ENCODE results near the gene PIEZO1.

Gene PIEZO1

DNA sequence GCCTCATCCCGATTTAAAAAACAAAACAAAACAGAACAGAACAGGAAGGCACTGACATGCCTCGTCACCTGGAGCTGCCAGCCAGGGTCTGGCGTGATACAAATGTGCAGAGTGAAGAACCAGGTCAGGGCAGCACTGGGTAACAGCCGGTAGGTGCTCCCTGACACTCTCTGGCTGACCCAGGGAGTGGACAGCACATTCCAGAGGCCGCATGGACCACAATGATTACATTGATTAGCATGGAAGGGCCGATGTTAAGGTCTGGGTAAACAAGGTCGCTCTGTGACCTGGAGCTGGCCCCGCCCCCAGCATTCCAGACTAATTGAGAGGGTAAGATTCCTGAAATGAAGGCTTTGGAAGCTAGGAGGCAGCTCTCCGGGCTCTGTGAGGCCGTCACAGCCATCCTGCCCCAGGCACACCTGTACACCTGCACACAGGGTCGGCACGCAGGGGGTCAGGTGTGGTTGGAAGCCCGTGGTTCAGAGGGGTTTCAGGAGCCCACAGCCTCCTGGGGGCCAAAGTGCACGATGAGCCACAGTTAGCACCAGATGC is 21.4 kb downstream of the PIEZO1 start:
- FAIRE-seq: no peak

DNA sequence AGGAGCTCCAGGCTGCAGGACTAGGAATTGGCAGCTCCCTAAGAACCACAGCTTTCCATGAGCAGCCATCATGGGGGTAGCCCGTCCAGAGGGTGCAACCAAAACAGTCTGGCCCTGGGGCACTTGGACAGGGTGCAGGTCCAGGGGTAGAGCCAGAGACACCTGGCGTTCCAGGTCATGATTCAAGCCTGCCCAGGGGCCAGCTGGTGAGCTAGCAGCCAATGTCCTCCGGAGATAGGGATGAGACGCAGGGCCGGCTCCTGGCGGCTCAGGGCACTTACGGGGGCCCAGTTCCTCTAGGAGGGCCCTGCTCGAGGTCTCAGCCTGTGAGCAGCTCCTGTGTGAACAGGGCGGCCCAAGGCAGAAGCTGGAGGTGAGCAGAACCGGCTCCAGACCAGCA is 22.1 kb downstream of the PIEZO1 start:
- no peak for FAIRE-seq

DNA sequence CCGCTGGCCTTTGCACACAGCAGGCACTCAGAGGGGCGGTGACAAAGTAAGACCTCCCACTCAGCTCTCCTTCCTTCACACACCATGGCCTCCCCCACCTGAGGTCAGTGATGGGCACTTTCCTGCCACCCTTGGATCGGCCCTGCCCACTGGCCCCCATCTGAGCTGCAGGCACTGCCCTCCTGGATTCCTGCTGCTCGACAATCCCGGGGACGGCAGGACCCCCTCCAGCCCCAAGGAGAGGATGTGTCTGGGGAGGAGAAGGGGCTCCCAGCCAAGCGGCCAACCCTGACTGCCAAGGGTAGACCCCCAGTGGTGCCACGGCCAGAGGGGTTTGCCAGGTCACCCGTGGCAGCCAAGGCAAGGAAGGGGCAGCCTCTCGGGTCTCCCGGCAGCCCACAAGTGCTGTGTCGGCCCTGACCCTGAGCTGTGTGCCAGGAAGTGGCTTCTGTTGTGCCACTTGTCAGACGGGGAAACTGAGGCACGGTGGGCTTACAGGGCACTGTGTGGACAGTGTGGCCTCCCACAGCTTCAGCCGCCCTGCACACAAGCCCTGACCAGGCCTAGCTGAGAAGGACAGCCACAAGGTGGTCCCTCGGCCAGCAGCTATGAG is 22.7 kb downstream of the PIEZO1 start:
- FAIRE-seq: no peak

DNA sequence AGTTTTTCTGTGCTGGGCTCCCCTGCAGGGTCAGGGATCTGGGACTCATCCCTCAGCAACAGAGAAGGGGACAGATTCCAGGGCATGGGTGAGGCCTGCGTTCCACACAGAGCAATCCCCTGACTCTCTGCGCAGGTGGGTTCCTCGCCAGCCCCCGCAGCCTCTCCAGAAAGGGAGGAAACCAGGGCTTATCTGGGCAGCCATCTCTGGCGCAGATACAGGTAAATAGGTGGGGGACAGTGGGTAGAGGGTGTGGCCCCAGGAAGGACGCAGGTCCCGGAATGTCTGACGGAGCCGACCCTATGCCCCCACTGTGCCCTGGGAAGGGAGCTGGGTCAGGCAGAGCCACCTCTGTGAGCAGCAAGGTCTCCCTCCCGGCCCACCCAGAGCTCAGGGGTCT is 23.2 kb downstream of the PIEZO1 start:
- FAIRE-seq: no peak

DNA sequence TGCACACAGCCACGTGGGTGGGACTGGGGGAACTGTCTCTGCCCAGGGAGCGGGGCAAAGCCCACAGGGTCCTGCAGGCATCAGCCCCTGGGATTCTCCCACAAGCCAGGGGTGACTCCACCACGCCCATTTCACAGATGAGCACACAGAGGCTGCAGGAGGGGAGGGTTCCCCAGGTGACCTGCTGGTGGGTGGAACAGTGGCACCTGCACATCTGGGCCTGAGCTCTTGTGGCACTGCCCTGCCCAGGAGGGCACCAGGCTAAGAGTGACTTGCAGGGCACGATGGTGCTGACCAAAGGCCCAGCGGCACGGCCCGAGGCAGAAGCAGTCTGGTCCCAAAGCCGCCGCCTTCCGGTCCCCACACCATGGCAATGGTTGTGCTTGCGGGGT is 23.9 kb downstream of the PIEZO1 start:
- FAIRE-seq: no peak

DNA sequence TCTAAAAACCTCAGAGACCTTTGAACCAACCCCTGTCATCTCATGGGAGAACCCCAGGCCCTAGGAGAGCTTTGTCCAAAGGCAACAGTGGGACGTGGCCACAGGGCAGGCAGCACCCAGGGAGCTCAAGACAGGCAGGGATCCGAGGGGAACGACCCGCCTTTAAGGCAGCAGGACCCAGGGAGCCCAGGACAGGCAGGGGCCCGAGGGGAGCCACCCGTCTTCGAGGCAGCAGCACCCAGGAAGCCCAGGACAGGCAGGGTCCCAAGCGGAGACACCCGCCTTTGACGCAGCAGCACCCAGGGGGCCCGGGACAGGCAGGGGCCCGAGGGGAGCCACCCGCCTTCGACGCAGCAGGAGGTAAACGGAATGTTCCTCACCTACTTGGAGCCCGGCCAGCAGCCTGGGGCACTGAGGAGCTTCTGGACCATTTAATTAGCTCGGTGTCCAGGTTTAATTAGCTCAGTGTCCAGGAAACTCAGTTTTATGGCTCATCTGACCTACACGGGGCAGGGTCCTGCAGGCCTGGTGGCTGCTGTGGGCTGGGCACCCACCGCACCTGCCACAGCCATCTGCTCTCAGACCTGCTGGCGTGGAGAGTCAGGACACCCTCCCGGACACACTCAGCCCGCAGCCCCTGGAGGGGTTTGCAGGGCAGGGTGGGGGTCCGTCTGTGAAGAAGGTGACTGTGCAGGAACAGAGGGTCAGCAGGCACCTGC is 24.4 kb downstream of the PIEZO1 start:
- FAIRE-seq: no peak

DNA sequence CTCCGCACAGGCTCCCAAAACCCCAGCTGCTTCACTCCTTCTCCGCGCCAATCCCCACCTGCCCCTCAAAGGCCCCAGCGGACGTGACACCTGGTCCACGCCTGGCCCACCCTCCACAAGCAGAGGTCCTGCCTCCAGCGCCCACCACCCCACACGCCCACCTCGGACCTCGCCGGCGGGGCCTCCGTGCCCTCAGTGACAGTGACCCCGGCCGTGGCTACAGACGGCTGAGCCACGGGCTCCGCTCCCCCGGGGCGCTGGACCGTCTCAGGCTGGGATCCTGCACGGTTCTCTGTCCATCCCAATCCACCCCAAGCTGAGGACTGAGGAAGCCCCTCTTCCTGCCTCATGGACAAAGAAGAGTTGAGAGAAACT is 25.1 kb downstream of the PIEZO1 start:
- no peak for FAIRE-seq

DNA sequence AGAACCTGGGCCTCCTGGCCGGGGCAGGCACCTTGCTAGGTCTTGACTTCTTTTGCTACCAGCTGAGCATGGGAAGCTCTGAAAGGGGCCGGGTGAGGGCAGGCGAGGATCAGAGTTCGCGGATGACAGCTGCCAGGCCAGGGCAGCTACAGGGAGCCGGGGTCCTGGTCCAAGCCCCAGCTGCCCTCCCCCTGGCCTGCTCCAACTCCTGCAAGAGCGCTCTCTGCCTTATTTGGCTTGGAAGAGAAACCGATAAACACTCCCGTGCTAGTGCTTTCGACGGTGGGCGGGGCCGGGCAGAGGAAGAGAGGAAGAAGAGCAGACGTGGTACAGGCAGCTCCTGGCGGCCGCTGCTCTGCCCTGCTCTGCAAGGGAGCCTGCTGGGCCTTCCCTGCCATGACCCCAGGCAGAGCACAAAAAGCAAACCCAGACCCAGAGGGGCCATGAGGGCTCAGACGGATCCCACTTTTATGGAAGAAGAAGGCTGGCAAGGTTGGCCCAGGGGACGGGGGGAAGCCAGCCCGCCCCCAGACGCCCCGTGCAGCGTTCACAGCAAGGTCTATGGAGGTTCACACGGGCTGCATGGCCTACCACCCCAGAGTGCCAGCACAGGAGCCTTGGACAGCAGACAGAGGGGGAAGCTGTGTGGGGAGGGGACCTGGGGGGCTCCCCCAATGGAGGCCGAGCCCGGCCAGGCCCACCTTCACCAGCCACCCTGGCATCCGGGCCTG is 25.6 kb downstream of the PIEZO1 start:
- no peak for FAIRE-seq

DNA sequence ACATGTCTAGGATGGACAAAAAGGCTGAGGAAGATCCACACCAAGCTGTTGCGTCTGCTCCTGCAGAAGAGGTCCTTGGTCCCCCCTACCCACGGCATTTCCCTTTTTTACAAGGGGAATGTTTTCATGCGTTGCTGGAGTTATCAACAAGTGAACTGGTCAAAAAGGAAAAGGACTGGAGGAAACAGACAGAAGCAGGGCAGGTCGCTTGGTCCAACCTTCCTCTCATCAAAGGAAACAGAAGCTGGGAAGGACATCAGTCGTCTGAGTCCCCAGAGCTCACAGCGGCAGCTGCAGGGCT is 26.1 kb downstream of the PIEZO1 start:
- no peak for FAIRE-seq

DNA sequence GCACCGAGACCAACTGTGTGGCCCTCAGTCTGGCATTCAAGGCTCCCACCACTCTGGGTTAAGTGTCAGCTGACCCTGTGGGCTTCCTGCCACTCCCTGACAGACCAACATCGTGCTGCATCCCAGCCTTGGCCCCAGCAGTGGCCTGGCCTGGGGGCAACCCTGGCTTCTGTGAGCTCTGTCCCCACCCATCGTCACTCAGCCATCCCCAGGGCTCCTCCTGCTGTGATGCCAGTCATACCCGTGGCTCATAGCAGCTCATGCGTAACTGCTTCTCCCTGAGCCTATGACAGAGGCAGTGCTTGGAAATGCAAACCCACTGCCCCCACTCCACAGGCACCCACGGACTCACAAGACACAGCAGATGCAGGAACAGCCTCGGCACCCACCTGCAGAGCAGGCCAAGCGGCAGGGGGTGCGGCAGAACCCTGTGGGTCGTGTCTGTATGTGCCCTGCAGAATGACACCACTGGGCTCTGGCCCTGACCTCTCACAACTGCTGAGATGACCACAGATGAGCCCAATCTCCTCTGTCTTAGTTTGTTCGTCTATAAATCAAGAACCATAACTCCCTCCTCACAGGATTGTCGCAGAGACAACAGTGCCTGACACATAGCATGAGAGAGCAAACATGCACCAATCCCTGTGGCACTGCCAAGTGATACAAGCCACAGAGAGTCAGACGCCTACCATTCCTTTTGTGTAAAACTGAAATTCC is 26.6 kb downstream of the PIEZO1 start:
- FAIRE-seq: no peak

DNA sequence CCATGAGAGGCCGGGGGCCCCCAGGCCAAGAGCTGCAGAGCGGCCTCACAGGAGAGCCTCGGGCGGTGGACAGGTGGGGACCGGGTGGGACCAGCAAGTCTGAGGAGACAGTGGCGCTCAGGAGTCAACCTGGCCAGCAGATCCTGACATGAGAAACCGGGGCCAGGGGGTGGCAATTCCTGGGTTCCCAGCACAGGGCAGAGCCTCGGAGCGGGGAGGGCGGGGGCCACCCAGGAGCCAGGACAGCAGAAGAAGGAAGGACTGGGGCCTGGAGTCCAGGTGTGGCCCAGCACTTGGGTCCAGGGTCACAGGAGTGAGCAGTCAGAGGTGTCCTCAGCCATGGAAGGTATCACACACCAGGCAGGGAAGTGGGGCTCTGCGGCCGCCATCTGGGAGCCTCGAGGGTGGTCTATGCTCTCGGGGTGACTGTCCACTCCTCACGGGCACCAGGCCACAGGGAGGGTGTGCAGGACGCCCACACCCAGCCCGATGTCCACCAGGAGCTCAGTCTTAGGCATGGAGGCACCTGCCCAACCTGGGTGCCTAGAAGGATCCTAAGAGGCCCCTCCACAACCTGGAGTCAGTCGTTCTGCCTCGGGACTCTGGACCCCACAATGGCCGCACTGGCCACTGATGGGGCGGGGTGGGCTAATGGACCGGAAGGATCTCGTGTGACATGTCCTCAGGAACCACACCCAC is 29.1 kb downstream of the PIEZO1 start:
- FAIRE-seq: no peak

DNA sequence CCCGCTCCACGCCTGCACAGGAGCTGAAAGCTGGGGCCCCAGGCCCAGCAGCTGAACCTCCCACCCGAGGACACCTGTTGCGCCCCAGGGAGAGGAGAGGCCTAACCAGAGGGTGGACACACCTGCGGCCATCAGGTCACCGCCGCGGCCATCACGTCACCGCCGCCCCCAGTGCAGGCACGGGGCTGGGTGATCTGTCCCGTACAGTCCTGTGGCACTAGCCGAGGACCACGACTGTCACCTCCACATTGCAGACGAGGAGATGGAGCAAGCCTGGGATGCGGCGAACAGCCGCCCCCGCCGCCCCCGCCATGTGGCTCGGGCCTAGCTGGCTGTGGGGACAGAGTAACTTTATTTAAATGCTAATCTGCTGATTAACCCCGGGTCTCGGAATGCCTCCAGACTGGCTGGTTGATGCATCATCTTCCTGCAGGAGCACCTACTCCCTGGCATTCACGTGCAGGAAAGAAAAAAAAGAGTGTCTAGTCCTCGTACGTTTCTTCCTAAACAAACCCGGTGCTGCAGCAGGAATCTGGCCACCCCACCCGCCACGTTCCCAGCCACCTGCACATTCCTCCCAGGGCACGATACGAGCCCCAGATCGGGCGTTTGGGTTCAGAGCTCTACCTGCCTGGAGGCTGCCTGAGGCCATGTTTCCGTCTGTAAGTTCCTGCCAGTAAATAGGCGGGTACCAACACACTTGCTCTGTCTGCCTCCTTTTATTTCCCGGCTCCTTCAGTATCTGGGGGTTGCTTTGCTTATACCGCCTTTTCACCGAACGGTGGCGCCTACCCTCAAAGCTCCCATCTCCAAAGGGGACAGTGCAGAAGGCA is 29.9 kb downstream of the PIEZO1 start:
- FAIRE-seq: no peak

DNA sequence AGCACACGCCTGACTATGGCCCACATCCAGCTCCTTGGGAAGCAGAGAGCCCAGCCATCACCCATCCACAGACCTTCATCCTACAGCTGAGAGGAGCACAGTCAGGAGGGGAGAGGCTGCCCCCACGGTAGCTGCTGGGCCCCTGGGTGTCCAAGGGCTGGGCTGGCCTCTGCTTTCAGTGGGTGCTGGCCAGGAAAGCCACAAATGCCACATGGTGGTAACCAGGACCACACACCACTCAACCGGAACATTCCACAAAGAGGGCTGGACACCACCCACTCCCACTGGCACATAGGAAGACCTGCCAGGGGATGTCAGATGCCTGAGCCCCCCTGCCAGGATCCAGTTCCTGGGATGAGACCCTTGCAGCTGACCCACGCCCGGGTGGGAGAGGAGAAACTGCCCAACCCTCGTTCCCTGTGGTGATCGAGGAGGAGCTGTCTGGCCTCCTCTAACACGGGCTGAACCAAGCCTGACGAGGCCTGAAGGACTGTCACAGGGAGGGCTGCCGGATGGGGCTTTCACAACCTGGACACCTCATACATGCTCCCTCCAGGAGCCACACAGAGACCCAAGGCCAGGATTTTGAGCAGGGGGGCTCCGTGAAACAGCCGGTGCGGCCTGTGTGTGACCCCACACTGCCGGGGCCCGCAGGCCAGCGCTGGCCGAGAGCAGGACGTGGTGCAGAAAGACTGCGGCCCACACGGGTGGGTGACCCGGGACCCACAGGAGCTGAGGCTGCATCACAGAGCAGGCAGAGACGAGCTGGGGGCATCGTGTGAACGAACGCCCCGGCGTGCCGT is 30.7 kb downstream of the PIEZO1 start:
- no peak for FAIRE-seq

DNA sequence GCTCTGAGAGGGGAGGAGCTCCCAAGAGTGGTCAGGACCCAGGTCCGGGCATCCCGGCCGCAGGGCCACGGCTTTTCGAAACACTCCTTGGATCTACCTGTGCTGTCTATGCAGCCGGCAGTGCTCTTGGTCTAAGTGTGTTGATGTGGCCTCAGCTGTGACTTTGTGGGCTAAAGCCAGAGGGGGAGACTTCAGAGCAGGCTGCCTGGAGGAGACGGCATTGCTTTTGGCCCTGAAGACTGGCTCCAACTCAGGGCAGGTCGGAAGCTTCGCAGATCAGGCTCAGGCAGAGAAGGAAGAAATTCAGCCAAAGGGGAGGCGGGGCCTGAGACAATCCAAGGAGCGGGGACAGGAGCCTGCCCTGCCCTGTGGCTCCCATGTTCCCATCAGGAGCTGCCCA is 31.4 kb downstream of the PIEZO1 start:
- FAIRE-seq: no peak

DNA sequence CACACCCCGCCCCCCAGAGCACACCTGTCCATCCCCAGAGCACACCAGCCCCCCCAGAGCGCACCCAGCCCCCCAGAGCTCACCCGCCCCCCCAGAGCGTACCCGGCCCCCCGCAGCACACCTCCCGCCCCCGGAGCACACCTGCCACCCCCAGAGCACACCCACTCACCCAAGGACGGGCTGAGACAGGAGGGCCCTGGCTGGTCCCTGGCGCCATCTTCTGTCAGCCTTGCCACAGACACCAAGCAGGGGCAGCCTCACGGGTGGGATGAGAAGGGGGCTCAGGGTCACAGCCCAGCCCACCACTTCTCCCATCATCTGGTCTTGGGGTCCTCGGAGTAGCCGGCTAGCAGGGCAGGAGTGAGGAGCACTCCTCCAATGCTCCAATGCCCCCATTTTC is 31.8 kb downstream of the PIEZO1 start:
- FAIRE-seq: no peak

DNA sequence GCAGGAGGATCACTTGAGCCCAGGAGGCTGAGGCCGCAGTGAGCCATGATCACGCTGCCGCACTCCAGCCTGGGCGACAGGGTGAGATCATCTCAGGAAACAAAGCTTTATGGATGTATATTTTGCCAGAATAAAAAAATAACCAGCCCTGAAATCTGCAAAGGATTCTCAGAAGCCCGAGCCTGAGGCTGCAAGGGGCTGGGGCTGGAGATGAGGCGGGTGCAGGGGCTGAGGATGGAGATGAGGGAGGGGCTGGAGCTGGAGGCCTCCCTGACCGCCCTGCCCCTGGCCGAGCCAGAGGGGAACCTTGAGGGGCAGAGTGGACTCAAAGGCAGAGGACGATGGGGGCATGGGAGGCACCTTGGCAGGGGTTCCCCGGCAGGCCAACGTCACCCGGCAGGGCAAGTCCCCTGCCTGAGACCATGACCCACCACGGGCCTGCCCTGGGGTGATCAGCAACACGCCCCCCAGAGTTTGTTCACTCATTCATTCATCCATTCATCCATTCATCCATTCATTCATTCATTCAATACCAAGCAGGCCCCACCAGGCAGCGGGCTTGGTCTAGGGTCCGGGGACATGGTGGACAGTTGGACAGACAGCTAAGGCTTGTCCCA is 32.5 kb downstream of the PIEZO1 start:
- FAIRE-seq: no peak

DNA sequence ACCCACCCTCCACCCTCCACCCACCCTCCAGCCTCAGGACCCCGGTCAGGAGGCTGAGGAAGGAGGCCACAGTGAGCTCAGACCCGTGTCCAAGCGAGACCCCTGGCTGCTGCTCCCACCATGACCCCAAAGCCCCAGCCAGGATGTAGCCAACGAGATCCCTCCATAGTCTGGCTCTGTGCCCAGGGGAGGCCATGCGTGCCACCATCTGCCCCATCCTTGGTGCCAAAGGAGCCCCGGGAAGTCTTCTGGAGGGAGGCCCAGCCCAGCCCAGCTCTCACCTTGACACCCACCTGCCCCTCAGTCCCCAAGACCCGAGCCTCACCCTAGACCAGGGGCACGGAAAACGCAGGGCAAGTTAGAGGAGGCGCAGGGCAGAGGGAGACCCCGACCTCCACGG is 34.2 kb downstream of the PIEZO1 start:
- FAIRE-seq: no peak

DNA sequence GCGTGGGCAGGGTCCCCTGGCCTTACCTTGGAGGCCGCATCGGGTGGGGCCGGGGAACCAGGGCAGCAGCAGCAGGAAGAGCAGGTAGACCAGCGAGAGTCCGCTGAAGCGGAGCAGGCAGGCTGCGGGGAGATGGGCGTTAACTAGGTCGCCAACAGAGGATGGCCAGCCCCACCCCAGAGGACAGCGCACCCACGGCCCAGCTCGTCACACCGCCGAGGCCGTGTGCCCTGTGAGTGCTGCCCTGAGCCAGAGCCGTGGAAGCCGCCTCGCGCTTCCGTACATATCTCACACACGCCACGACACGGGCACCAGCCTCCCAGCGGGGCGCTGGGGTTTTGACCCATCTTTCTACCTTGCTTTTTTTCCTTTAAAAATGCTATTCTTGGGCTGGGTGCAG is 35.7 kb downstream of the PIEZO1 start:
- FAIRE-seq: no peak

DNA sequence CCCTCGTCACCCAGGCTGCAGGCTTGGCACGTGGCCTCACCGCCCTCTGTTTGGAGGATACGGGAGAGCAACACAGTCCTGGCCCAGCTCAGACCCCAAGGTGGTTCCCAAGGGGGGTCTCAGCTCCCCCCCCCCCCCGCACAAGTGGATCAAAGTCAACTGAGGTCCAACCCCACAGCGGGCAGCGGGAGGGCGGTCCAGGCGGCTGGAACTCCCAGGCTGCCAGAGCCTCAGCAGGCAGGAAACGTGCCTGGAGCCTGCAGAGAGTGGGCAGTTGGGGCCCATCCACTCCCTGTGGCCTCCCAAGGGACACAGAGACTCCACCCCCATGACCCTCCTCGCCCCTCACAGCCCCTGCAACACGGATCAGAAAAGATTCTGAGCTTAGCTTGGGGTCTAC is 36.7 kb downstream of the PIEZO1 start:
- FAIRE-seq: no peak

DNA sequence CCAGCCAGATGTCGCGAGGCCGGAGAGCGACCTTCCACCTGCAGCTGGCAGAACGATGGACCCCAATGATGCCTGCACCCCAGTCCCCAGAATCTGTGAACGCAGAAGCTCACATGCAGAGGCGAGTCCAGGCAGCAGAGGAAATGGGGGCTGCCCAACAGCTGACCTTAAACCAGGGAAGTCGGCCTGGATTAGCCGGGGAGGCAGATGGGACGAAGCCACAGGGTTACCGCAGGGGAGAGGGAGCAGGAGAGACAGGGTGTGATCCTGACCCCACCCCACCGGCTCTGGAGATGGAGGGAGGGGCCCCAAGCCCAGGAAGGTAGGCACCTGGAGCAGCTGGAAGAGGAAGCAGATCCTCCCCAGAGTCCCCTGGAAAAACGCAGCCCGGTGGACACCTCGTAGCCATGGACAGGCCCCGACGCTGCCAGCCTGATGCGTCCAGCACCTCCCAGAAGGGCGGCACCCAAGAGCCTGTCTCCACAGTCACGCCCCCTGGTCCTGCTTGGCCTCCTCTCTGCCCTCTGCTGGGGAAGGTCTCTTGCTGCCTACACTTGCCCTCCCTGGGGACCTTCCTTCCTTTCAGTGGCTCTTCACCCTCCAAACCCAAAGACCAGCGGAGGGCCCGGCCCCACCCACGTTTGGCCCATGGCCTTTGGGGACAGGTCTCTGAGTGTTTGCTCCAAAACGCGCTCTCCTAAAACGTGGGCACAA is 37.3 kb downstream of the PIEZO1 start:
- no peak for FAIRE-seq

Data from G401.6 (cell line).